SK-N-SH (cell line): ENCODE results near the gene SP100. TPM values are rescaled to one million over a fixed set of nuclear protein-coding genes. Genes with fewer than 3 reads are reported as not detected.

Experiments used
- CTCF ChIA-PET: fragments of 300-600, 350-600 bp; formaldehyde crosslinking; extraction: SDS; loops from one replicate; lab custom pipeline; 2021; lab: Yijun Ruan, JAX
- POLR2A ChIA-PET: fragments of 350-600 bp; sonication (Branson Sonifier 250); formaldehyde crosslinking; extraction: SDS; loops from one replicate; lab custom pipeline; 2020; ENCODE audit warnings: antibody characterized with exemption, inconsistent platforms; lab: Yijun Ruan, JAX
- DNase-seq: peaks from one replicate; pipeline ENCODE4 v3.0.0; 2012
- H2AFZ ChIP-seq: fragments of 200-600 bp; sonication (generic); 2 replicates; pipeline ENCODE4 v1.8.1; 2016; ENCODE audit warnings: antibody characterized with exemption, mild to moderate bottlenecking, low read depth
- H3F3A ChIP-seq: fragments of 200-600 bp; sonication (generic); replicated peaks from 2 replicates; pipeline ENCODE3; 2016; ENCODE audit warnings: antibody characterized with exemption, mild to moderate bottlenecking; ENCODE audit not compliant: insufficient read depth
- H3K27ac ChIP-seq, 2 experiments: fragments of 200-500 bp in 1 of 2; fragments of 200-600 bp in 1 of 2; sonication (Bioruptor generic) in 1 of 2; sonication (generic), shearing (Covaris generic) in 1 of 2; 2 replicates each; pipeline versions ENCODE4 v1.5.1 to v1.6.1; 2014 to 2016; ENCODE audit warnings: low read depth in 2 of 2, inconsistent platforms in 1 of 2, low read length in 1 of 2, mild to moderate bottlenecking in 1 of 2, mixed read lengths in 1 of 2
- H3K27me3 ChIP-seq: fragments of 200-600 bp; sonication (generic), shearing (Covaris generic); 2 replicates; pipeline ENCODE4 v1.6.1; 2016; ENCODE audit warnings: mixed run types; ENCODE audit not compliant: insufficient read depth
- H3K36me3 ChIP-seq, 2 experiments: fragments of 200-500 bp in 1 of 2; fragments of 200-600 bp in 1 of 2; sonication (Bioruptor generic) in 1 of 2; sonication (generic) in 1 of 2; replicated peaks in 1 of 2; 2 replicates each; pipeline versions ENCODE3 to v1.5.1; 2014 to 2016; ENCODE audit warnings: low read length in 1 of 2, mild to moderate bottlenecking in 1 of 2; ENCODE audit not compliant: insufficient read depth in 2 of 2, control insufficient read depth in 1 of 2
- H3K4me1 ChIP-seq, 2 experiments: fragments of 200-500 bp in 1 of 2; fragments of 200-600 bp in 1 of 2; sonication (Bioruptor generic) in 1 of 2; sonication (generic), shearing (Covaris generic) in 1 of 2; 2 replicates each; pipeline versions ENCODE4 v1.5.1 to v1.6.1; 2014 to 2016; ENCODE audit warnings: low read depth in 1 of 2, low read length in 1 of 2, mixed run types in 1 of 2; ENCODE audit not compliant: insufficient read depth in 2 of 2, control insufficient read depth in 1 of 2
- H3K4me2 ChIP-seq: fragments of 200-600 bp; sonication (generic), shearing (Covaris generic); 2 replicates; pipeline ENCODE4 v1.6.1; 2017; ENCODE audit warnings: mixed run types
- H3K4me3 ChIP-seq, 2 experiments: fragments of 200-500 bp in 1 of 2; fragments of 200-600 bp in 1 of 2; sonication (Bioruptor generic) in 1 of 2; sonication (generic), shearing (Covaris generic) in 1 of 2; 2 replicates each; pipeline versions ENCODE4 v1.5.1 to v1.8.1; 2014 to 2016; ENCODE audit warnings: low read depth in 2 of 2, inconsistent platforms in 1 of 2, low read length in 1 of 2, mild to moderate bottlenecking in 1 of 2, mixed read lengths in 1 of 2, moderate library complexity in 1 of 2
- H3K79me2 ChIP-seq: fragments of 200-600 bp; sonication (generic); 2 replicates; pipeline ENCODE4 v1.8.1; 2017; ENCODE audit warnings: mild to moderate bottlenecking; ENCODE audit not compliant: insufficient read depth
- H3K9ac ChIP-seq: fragments of 200-600 bp; sonication (generic); 2 replicates; pipeline ENCODE4 v1.6.1; 2017; ENCODE audit warnings: mixed run types
- H3K9me2 ChIP-seq: fragments of 200-600 bp; sonication (generic); 2 replicates; pipeline ENCODE4 v1.6.1; 2017; ENCODE audit warnings: mixed run types
- H3K9me3 ChIP-seq: fragments of 200-600 bp; sonication (generic); 2 replicates; pipeline ENCODE4 v1.6.1; 2017; ENCODE audit warnings: mixed run types, mild to moderate bottlenecking, moderate library complexity
- H4K20me1 ChIP-seq: fragments of 200-600 bp; sonication (generic); 2 replicates; pipeline ENCODE4 v1.6.1; 2017; ENCODE audit warnings: mild to moderate bottlenecking, mixed run types; ENCODE audit not compliant: insufficient read depth
- ELF1 ChIP-seq: IDR thresholded peaks from 2 replicates; pipeline ENCODE4 v1.4.0; 2012
- EP300 ChIP-seq, 2 experiments: IDR thresholded peaks; 2 replicates each; pipeline versions ENCODE4 v1.4.0 to v1.6.1; 2012; ENCODE audit warnings: borderline replicate concordance in 1 of 2, low read depth in 1 of 2, low read length in 1 of 2
- FOSL2 ChIP-seq: IDR thresholded peaks from 2 replicates; pipeline ENCODE4 v1.4.0; 2012; ENCODE audit warnings: low read depth, mild to moderate bottlenecking, moderate library complexity, borderline replicate concordance
- FOXJ3 ChIP-seq: sonication (generic); formaldehyde crosslinking; IDR thresholded peaks from 2 replicates; pipeline ENCODE4 v1.5.1; 2020; ENCODE audit warnings: mild to moderate bottlenecking, missing genetic modification reagents
- FOXM1 ChIP-seq: IDR thresholded peaks from 2 replicates; pipeline ENCODE4 v1.4.0; 2012; ENCODE audit warnings: low read depth, mild to moderate bottlenecking
- GABPA ChIP-seq: IDR thresholded peaks from 2 replicates; pipeline ENCODE4 v1.4.0; 2012; ENCODE audit warnings: low read depth, mild to moderate bottlenecking
- GATA2 ChIP-seq: sonication (generic); formaldehyde crosslinking; IDR thresholded peaks from 2 replicates; pipeline ENCODE4 v1.5.0; 2020; ENCODE audit warnings: mild to moderate bottlenecking, missing genetic modification reagents
- JUND ChIP-seq: IDR thresholded peaks from 2 replicates; pipeline ENCODE4 v1.4.0; 2012
- MEF2A ChIP-seq: IDR thresholded peaks from 2 replicates; pipeline ENCODE4 v1.4.0; 2012; ENCODE audit warnings: low read depth, borderline replicate concordance
- NFIC ChIP-seq: IDR thresholded peaks from 2 replicates; pipeline ENCODE4 v1.4.0; 2012; ENCODE audit warnings: borderline replicate concordance
- NRF1 ChIP-seq: IDR thresholded peaks from 2 replicates; pipeline ENCODE4 v1.6.1; 2012; ENCODE audit warnings: low read depth, mild to moderate bottlenecking, low read length
- RAD21 ChIP-seq: IDR thresholded peaks from 2 replicates; pipeline ENCODE4 v1.6.1; 2012; ENCODE audit warnings: mild to moderate bottlenecking, low read length
- RCOR1 ChIP-seq: fragments of 150-350 bp; IDR thresholded peaks from 2 replicates; pipeline ENCODE4 v1.6.1; 2017; ENCODE audit warnings: antibody characterized with exemption, low read length
- RFX5 ChIP-seq: IDR thresholded peaks from 2 replicates; pipeline ENCODE4 v1.6.1; 2012; ENCODE audit warnings: mild to moderate bottlenecking, improper control_type of control experiment, low read length
- SMC3 ChIP-seq: IDR thresholded peaks from 2 replicates; pipeline ENCODE4 v1.6.1; 2012; ENCODE audit warnings: low read depth, low read length, improper control_type of control experiment
- WGBS: methylation state at CpG from one replicate; pipeline ENCODE4 v1.1.6; 2017; ENCODE audit warnings: low lambda C conversion rate; 5-methylcytosine and 5-hydroxymethylcytosine counted together
- polyA plus RNA-seq, 3 experiments: library from polyadenylated mRNA; depleted of rRNA; stranded (reverse); fragments of >200 nt; gene quantifications; 2 replicates each; pipeline ENCODE4 v1.2.3, GENCODE V29; 2012
- TF ChIP-seq, protein P1 (sequence below): fragments of 200-600 bp; sonication (generic); IDR thresholded peaks from 2 replicates; pipeline ENCODE4 v1.6.1; 2017; ENCODE audit warnings: antibody characterized with exemption, mild to moderate bottlenecking, moderate library complexity
- TF ChIP-seq, protein P2 (sequence below): IDR thresholded peaks from 2 replicates; pipeline ENCODE4 v1.4.0; 2012; ENCODE audit warnings: low read depth, borderline replicate concordance
- TF ChIP-seq, protein P3 (sequence below): IDR thresholded peaks from 2 replicates; pipeline ENCODE4 v1.4.0; 2012; ENCODE audit warnings: low read depth, borderline replicate concordance

The SP100 gene
- polyA plus RNA-seq, 1 of the 3 experiments (the other 2 are of a cell fraction), result 38.1 TPM

DNA sequence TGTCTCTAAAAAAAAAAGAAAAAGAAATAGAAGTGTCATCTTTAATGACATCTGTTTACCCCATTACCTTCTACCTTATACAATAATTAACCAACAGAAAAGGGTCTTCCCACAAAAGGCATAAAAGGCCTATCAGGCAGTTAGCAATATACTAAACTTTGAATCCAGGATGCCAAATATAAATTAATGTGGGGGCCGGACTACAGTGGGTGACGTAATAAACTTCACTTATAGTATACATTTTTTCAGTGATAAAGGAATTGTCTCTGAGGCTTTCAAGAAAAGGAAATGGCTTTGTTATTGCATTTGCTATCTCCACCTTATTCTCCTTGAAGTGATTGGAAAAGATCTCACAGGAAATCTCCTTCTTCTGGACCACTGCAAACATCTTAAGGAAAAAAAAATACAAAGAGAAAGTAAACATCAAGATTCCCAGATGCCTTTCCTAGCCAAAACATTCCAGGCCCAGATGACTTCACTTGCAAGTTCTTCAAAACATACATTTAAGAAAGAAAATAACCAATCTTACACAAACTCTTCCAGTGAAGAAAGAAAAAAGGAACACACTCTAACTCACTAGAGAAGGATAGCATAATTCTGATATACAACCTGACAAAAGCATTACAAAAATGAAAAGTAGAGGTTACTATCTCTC is 170.5 kb downstream of the SP100 start:
- H3K79me2 ChIP-seq, result no peaks in the 10 kb centered on the region
- no peaks in the 10 kb centered on the region for H3K27me3 ChIP-seq
- no peaks in the 10 kb centered on the region for H3K4me1 ChIP-seq
- no peak for DNase-seq
- H3K9me2 ChIP-seq, result no peaks in the 10 kb centered on the region
- no peaks in the 10 kb centered on the region for H3F3A ChIP-seq
- H4K20me1 ChIP-seq, result no peaks in the 10 kb centered on the region
- no peak overlapping the region for H3K27ac ChIP-seq
- H2AFZ ChIP-seq, result peak overlapping the region; percentile 34; the same call in 1 of the 2 replicates
- ChIA-PET CTCF (no interaction called here), POLR2A (no interaction called here)
- H3K9ac ChIP-seq, result no peak overlapping the region
- H3K4me2 ChIP-seq, result peak overlapping the region; percentile 26; the same call in 1 of the 2 replicates
- WGBS, result 59% methylated on average over 2 of the region's 2 CpGs
- no peak overlapping the region for H3K4me3 ChIP-seq
- H3K9me3 ChIP-seq, result no peaks in the 10 kb centered on the region
- TF ChIP-seq FOXM1, result no peak
- TF ChIP-seq FOSL2, result no peak
- TF ChIP-seq JUND, result no peak
- TF ChIP-seq MEF2A, result no peak
- TF ChIP-seq FOXJ3 (CRISPR knock-in tag), result no peak
- TF ChIP-seq NRF1, result no peak
- TF ChIP-seq GABPA, result no peak
- no peak for TF ChIP-seq GATA2
- TF ChIP-seq EP300 (IDR thresholded peaks at IDR 0.05; ENCODE audit: borderline replicate concordance in 1 of 2, low read depth in 1 of 2, low read length in 1 of 2), result no peak
- no peak for TF ChIP-seq RAD21
- no peak for TF ChIP-seq RCOR1
- TF ChIP-seq NFIC, result no peak
- TF ChIP-seq ELF1, result no peak
- no peak for TF ChIP-seq RFX5
- TF ChIP-seq, protein P1, sequence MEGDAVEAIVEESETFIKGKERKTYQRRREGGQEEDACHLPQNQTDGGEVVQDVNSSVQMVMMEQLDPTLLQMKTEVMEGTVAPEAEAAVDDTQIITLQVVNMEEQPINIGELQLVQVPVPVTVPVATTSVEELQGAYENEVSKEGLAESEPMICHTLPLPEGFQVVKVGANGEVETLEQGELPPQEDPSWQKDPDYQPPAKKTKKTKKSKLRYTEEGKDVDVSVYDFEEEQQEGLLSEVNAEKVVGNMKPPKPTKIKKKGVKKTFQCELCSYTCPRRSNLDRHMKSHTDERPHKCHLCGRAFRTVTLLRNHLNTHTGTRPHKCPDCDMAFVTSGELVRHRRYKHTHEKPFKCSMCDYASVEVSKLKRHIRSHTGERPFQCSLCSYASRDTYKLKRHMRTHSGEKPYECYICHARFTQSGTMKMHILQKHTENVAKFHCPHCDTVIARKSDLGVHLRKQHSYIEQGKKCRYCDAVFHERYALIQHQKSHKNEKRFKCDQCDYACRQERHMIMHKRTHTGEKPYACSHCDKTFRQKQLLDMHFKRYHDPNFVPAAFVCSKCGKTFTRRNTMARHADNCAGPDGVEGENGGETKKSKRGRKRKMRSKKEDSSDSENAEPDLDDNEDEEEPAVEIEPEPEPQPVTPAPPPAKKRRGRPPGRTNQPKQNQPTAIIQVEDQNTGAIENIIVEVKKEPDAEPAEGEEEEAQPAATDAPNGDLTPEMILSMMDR, result no peak
- TF ChIP-seq, protein P2, sequence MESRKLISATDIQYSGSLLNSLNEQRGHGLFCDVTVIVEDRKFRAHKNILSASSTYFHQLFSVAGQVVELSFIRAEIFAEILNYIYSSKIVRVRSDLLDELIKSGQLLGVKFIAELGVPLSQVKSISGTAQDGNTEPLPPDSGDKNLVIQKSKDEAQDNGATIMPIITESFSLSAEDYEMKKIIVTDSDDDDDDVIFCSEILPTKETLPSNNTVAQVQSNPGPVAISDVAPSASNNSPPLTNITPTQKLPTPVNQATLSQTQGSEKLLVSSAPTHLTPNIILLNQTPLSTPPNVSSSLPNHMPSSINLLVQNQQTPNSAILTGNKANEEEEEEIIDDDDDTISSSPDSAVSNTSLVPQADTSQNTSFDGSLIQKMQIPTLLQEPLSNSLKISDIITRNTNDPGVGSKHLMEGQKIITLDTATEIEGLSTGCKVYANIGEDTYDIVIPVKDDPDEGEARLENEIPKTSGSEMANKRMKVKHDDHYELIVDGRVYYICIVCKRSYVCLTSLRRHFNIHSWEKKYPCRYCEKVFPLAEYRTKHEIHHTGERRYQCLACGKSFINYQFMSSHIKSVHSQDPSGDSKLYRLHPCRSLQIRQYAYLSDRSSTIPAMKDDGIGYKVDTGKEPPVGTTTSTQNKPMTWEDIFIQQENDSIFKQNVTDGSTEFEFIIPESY, result no peak
- TF ChIP-seq SMC3, result no peak
- TF ChIP-seq, protein P3, sequence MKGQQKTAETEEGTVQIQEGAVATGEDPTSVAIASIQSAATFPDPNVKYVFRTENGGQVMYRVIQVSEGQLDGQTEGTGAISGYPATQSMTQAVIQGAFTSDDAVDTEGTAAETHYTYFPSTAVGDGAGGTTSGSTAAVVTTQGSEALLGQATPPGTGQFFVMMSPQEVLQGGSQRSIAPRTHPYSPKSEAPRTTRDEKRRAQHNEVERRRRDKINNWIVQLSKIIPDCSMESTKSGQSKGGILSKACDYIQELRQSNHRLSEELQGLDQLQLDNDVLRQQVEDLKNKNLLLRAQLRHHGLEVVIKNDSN, result no peak
- H3K36me3 ChIP-seq, result no peaks in the 10 kb centered on the region
